Measurements from ENCODE around the gene FKBP5.

FKBP5 gene

DNA sequence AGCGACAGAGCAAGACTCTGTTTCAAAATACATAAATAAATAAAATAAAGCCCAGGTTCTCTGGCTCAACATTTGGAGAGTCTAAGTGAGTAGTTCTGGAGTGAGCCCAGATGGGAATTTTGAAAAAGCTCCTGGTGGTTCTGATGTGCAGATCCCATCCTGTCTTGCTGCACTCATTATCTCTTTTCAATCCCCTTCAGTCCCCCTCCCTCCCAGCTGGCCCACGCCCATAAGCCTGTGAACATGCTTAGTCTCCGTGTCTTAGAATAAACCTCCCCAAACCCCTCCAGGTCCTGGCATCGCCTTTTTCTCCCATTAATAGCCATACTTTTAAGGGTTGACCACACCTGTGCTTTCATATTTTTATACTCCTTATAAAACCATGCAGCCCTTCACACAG lies 156.6 kb downstream of the FKBP5 start:
- no peak overlapping the region for H3K9ac ChIP-seq (ENCODE audit: low read depth, low read length)
- DNase-seq (no peak), ATAC-seq (ENCODE audit: insufficient read depth, low read depth) (no peak)
- H3K79me2 ChIP-seq (ENCODE audit: insufficient read depth, low read length), result no peaks in the 10 kb centered on the region
- H3K4me1 ChIP-seq (ENCODE audit: insufficient read depth, low read length), result peaks cover 20% of the 10 kb centered on the region
- no peak overlapping the region for H3K4me2 ChIP-seq (ENCODE audit: insufficient read depth, low read length)
- H3K36me3 ChIP-seq (ENCODE audit: insufficient read depth, low read length), result no peaks in the 10 kb centered on the region
- no peak overlapping the region for H3K27ac ChIP-seq (ENCODE audit: low read length)
- TF ChIP-seq, protein P1, sequence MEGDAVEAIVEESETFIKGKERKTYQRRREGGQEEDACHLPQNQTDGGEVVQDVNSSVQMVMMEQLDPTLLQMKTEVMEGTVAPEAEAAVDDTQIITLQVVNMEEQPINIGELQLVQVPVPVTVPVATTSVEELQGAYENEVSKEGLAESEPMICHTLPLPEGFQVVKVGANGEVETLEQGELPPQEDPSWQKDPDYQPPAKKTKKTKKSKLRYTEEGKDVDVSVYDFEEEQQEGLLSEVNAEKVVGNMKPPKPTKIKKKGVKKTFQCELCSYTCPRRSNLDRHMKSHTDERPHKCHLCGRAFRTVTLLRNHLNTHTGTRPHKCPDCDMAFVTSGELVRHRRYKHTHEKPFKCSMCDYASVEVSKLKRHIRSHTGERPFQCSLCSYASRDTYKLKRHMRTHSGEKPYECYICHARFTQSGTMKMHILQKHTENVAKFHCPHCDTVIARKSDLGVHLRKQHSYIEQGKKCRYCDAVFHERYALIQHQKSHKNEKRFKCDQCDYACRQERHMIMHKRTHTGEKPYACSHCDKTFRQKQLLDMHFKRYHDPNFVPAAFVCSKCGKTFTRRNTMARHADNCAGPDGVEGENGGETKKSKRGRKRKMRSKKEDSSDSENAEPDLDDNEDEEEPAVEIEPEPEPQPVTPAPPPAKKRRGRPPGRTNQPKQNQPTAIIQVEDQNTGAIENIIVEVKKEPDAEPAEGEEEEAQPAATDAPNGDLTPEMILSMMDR (IDR thresholded peaks at IDR 0.05; ENCODE audit: borderline replicate concordance, extremely low read depth, low read length, poor library complexity, severe bottlenecking), result no peak
- no peak for TF ChIP-seq EZH2 (IDR thresholded peaks at IDR 0.05; ENCODE audit: borderline replicate concordance, low read depth, low read length, severe bottlenecking)
- H4K20me1 ChIP-seq (ENCODE audit: insufficient read depth, low read length), result peaks cover 2% of the 10 kb centered on the region; the same call in 1 of the 2 replicates
- H3K27me3 ChIP-seq (ENCODE audit: insufficient read depth, low read length, poor library complexity), result peaks cover 3% of the 10 kb centered on the region
- no peak overlapping the region for H2AFZ ChIP-seq (ENCODE audit: low read depth, low read length)
- H3K4me3 ChIP-seq (ENCODE audit: low read depth in 1 of 2, low read length in 2 of 2), result no peak overlapping the region
- no peaks in the 10 kb centered on the region for H3K9me3 ChIP-seq (ENCODE audit: insufficient read depth, low read length, severe bottlenecking)

DNA sequence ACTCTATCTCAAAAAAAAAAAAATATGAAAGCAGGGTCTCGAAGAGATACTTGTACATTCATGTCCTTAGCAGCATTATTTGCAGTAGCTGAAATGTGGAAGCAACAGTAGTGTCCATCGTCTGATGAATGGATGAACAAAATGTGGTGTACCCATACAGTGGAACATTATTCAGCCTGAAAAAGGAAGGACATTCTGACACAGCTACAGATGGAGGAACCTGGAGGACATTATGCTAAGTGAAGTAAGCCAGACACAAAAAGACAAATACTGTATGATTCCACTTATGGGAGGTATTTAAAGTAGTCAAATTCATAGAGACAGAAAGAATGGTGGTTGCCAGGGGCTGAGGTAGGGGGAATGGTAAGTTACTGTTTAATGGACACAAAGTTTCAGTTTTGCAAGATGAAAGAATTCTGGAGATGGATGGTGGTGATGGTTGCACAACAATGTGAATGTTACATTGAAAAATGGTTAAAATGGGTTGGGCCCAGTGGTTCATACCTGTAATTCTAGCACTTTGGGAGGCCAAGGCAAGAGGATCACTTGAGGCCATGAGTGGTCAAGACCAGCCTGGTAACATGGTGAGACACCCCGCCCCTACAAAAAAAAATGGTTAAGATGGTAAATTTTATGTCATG lies 164.2 kb downstream of the FKBP5 start:
- Histone ChIP-seq H3K27ac (ENCODE audit: low read length) (no peak overlapping the region), H3K4me1 (ENCODE audit: insufficient read depth, low read length) (peaks cover 14% of the 10 kb centered on the region), H4K20me1 (ENCODE audit: insufficient read depth, low read length) (no peaks in the 10 kb centered on the region), H3K36me3 (ENCODE audit: insufficient read depth, low read length) (no peaks in the 10 kb centered on the region), H3K27me3 (ENCODE audit: insufficient read depth, low read length, poor library complexity) (peaks cover 7% of the 10 kb centered on the region), H3K4me2 (ENCODE audit: insufficient read depth, low read length) (no peak overlapping the region), H3K9me3 (ENCODE audit: insufficient read depth, low read length, severe bottlenecking) (no peaks in the 10 kb centered on the region), H3K9ac (ENCODE audit: low read depth, low read length) (no peak overlapping the region), H3K4me3 (ENCODE audit: low read depth in 1 of 2, low read length in 2 of 2) (no peak overlapping the region), H2AFZ (ENCODE audit: low read depth, low read length) (no peak overlapping the region), H3K79me2 (ENCODE audit: insufficient read depth, low read length) (no peaks in the 10 kb centered on the region)
- ATAC-seq (ENCODE audit: insufficient read depth, low read depth) (no peak), DNase-seq (no peak)
- TF ChIP-seq, protein P1 (IDR thresholded peaks at IDR 0.05; ENCODE audit: borderline replicate concordance, extremely low read depth, low read length, poor library complexity, severe bottlenecking), result no peak
- TF ChIP-seq EZH2 (IDR thresholded peaks at IDR 0.05; ENCODE audit: borderline replicate concordance, low read depth, low read length, severe bottlenecking), result no peak

Data from DND-41 (cell line).